Psoas muscle (tissue), 8 donors: ENCODE measurements around the gene FGGY. TPM values are rescaled to one million over a fixed set of nuclear protein-coding genes. Genes with fewer than 3 reads are reported as not detected.

Experiments
- ATAC-seq, 4 donors: fragments of 200-7000 bp; cut with Tn5 transposase; one replicate each; pipeline ENCODE4 v1.9.1; 2020; ENCODE audit warnings: moderate library complexity in 3 of 4, mild to moderate bottlenecking in 2 of 4
- DNase-seq, 2 donors: peaks; one replicate each; pipeline ENCODE4 v3.0.0-alpha.2; 2020
- H3K27ac ChIP-seq: fragments of 200-600 bp; one replicate; pipeline ENCODE4 v1.8.0; 2022
- H3K27me3 ChIP-seq, 3 donors: fragments of 200-600 bp in 1 of 3; one replicate each; pipeline versions ENCODE4 v1.6.1 to v1.8.0; 2013 to 2022; ENCODE audit warnings: low read length in 2 of 3, mild to moderate bottlenecking in 2 of 3, moderate library complexity in 1 of 3; ENCODE audit not compliant: insufficient read depth in 3 of 3
- H3K36me3 ChIP-seq, 2 donors: fragments of 200-600 bp in 1 of 2; one replicate each; pipeline versions ENCODE4 v1.6.1 to v1.8.0; 2013 to 2022; ENCODE audit warnings: low read depth in 1 of 2, mild to moderate bottlenecking in 1 of 2, moderate library complexity in 1 of 2; ENCODE audit not compliant: insufficient read depth in 1 of 2
- H3K4me1 ChIP-seq: fragments of 200-600 bp; one replicate; pipeline ENCODE4 v1.8.0; 2022
- H3K4me3 ChIP-seq: fragments of 200-600 bp; one replicate; pipeline ENCODE4 v1.8.0; 2022; ENCODE audit warnings: mild to moderate bottlenecking
- H3K9me3 ChIP-seq: fragments of 200-600 bp; one replicate; pipeline ENCODE4 v1.8.0; 2022
- CTCF ChIP-seq: fragments of 200-600 bp; IDR thresholded peaks from one replicate; pipeline ENCODE4 v1.8.0; 2022; ENCODE audit warnings: antibody characterized with exemption
- WGBS, 3 donors: extraction: QIAGEN DNeasy Blood & Tissue Kit; methylation state at CpG; one replicate each; pipeline versions ENCODE4 v1.1.6 to v1.1.7; 2013; 5-methylcytosine and 5-hydroxymethylcytosine counted together
- intact Hi-C, 2 donors: fragments of 100-400 bp; cut with DNase I; formaldehyde crosslinking; loops; one replicate each; pipeline versions ENCODE4 v1.11.0 to v1.14.2; 2022
- polyA plus RNA-seq, 3 donors: library from polyadenylated mRNA; stranded (reverse); fragments of 200-250 nt; gene quantifications; one replicate each; pipeline ENCODE4 v1.2.3, GENCODE V29; 2013
- total RNA-seq, 4 donors: library from RNA; stranded (reverse); fragmentation: NEBNext Ultra II Directional in 2 of 4; extraction: Animal tissue kit (Norgen Biotek cat#: 25700) in 2 of 4; gene quantifications; one replicate each; pipeline versions ENCODE4 v1.2.1 to v1.2.4, GENCODE V29; 2021 to 2023
- donor health status: healthy with polysubstance abuse.
- donor health status: DM: no; HTN: no; CAD: no; lungs with moderate emphysema.
- donor health status: Bipolar disorder and iron deficiency.
- donor health status: healthy.
- donor health status: DM: yes; HTN: yes; CAD: no.
- donor health status: DM: no; HTN: no; CAD: no.
- donor health status: DM: no; HTN: no; CAD: no.
- donor health status: DM: yes; HTN: yes; CAD: no.

Gene FGGY
- total and polyA plus RNA-seq, 7 donors = 11.9 to 72.2 (median 46.5) TPM

GRCh38 chr1:59673573-59674450 is 376.9 kb downstream of the FGGY start:
- H3K4me3 ChIP-seq = no peak overlapping the region
- ATAC-seq (peak in 2 of 4 donors; percentile 30 to 67), DNase-seq (peak in 1 of 2 donors; percentile 28)
- peak overlapping the region; percentile 50 for H3K27ac ChIP-seq
- H3K36me3 ChIP-seq = no peaks in the 10 kb centered on the region
- H3K27me3 ChIP-seq = no peaks in the 10 kb centered on the region
- peaks cover 53% of the 10 kb centered on the region for H3K4me1 ChIP-seq
- WGBS, 3 donors = 77 to 89% (median 84%) methylated on average over 16 of the region's 16 CpGs
- intact Hi-C loops = no loop called here
- no peak for TF ChIP-seq CTCF
- H3K9me3 ChIP-seq = no peaks in the 10 kb centered on the region

GRCh38 chr1:59674595-59674994 is 377.7 kb downstream of the FGGY start:
- Histone ChIP-seq H3K4me1 (peaks cover 50% of the 10 kb centered on the region), H3K4me3 (no peak overlapping the region), H3K36me3 (no peaks in the 10 kb centered on the region), H3K27me3 (no peaks in the 10 kb centered on the region), H3K9me3 (no peaks in the 10 kb centered on the region), H3K27ac (peak overlapping the region; percentile 50)
- intact Hi-C loops = no loop called here
- 69 to 78% (median 74%) methylated on average over 2 of the region's 2 CpGs for WGBS, 3 donors
- DNase-seq = no peak
- ATAC-seq = peak in 1 of 4 donors; percentile 18
- no peak for TF ChIP-seq CTCF

- DNase-seq = no peak
- H3K9me3 ChIP-seq = no peaks in the 10 kb centered on the region
- 89 to 98% (median 96%) methylated on average over 2 of the region's 2 CpGs for WGBS, 3 donors
- H3K4me3 ChIP-seq = no peak overlapping the region
- peaks cover 56% of the 10 kb centered on the region for H3K4me1 ChIP-seq
- no peaks in the 10 kb centered on the region for H3K27me3 ChIP-seq
- TF ChIP-seq CTCF = no peak
- no peaks in the 10 kb centered on the region for H3K36me3 ChIP-seq
- no peak overlapping the region for H3K27ac ChIP-seq
- intact Hi-C loops = loop anchor here in 1 of 2 donors (5.0 kb wide), 1 partner anchor 59 kb away; no protein-coding TSS in a partner anchor
- ATAC-seq = no peak
Measured at GRCh38 chr1:59675936-59676335, 379.0 kb downstream of the FGGY start.

GRCh38 chr1:59678040-59678439 is 381.1 kb downstream of the FGGY start:
- no peaks in the 10 kb centered on the region for H3K27me3 ChIP-seq
- 68 to 85% (median 85%) methylated on average over 1 of the region's 1 CpG for WGBS, 3 donors
- H3K4me1 ChIP-seq = peaks cover 61% of the 10 kb centered on the region
- DNase-seq (no peak), ATAC-seq (no peak)
- intact Hi-C loops = loop anchor here in 1 of 2 donors (5.0 kb wide), 1 partner anchor 61 kb away; no protein-coding TSS in a partner anchor
- peak overlapping the region; percentile 32 for H3K27ac ChIP-seq
- H3K4me3 ChIP-seq = no peak overlapping the region
- no peaks in the 10 kb centered on the region for H3K36me3 ChIP-seq
- no peaks in the 10 kb centered on the region for H3K9me3 ChIP-seq
- TF ChIP-seq CTCF = no peak
